Measurements from ENCODE around the gene TAOK2.
"Not testable (repeated sequence)": the region's sequence is repeated elsewhere in the genome, so short reads cannot be mapped to it uniquely, and the experiment has no call there.

Gene TAOK2

DNA sequence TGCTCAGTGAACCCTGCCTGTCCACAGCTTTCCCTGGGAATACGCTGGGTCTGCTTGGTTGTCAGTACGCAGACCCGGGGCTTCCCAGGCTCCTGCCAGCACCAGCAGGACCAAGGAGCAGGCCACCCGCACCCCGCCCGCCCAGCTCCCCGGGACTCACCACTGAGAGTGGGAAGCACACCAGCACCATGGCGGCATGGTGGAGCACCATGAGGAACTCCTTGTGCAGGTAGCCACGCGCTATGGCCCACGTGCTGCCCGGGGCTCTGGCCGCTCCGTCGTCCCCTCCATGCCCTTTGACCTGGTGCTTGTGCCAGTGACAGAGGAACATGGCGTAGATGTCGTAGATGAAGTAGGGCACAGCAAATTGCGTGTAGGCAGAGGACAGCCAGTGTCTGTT, 52.8 kb downstream of the TAOK2 start:
- no peak for DNase-seq

DNA sequence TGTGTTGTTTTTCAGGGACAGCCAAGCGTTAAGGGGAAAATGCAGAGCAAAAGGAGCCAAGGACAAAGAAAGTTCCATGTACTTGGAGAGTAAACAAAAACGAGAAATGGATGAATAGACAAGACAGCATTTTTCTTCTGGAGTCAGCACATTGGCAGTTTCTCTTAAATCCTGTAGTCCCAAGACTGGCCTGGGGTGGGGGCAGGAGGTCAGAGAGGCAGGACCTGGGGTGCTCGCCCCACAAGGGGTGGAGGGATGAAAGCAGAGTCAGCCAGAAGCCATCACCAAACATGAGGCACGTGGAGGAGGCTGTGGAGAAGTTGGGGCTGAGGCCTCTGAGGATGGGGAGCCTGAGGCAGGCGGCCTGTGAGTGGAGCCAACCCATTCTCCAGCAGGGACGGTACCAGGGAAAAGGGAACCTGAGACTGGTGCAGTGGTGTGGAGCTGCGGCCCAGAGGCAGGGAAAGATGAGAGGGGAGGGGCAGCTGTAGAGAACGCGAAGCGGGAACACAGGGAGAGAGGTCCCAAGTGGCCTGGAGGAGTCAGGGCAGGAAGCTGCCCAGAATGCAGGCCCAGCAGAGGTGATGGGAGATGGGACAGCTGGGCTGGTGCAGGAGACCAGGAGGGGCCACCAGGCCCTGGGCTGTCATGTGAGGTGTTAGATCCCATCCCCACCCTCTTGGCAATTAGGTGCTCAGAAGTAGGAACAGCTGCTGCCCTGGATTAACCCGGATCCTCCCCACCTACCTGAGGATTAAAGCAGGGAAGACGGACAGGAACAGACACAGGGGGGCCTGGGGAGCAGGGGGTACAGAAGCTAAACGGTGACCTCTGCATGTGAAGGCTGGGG, 54.1 kb downstream of the TAOK2 start:
- no peak for DNase-seq

DNA sequence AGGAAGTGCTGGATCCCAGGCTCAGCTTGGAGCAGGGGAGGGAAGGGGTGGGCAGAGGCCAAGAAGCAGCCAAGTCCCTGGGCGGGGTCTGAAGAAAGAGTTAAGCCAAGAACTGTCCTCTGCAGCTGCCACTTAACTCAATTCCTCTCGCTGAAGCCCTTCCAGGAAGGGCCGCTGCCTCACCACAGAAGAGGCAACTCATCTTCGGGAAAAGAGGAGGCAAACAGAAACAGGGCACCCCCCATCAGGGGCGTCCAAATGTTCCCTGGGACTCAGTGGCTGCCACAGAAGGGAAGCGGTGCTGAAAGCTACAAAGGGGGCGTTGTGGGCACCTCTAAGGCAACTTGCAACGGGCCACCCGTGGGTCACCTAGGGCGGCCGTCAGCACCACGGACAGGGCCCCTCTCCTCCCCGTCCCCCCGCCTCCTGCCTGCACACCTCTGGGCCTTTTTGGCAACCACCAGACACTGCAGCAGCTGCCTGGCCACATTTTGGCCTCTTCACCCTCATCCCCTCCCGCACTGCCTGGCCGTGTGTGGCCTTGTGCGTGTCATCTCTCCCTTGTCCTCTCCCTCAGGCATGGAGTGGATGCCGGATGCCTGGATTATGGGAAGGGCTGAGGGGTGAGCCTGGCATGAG, 54.9 kb downstream of the TAOK2 start:
- peak; percentile 66 for DNase-seq

GRCh38 chr16:30030011-30030685, 56.5 kb downstream of the TAOK2 start:
- DNase-seq, result no peak

DNA sequence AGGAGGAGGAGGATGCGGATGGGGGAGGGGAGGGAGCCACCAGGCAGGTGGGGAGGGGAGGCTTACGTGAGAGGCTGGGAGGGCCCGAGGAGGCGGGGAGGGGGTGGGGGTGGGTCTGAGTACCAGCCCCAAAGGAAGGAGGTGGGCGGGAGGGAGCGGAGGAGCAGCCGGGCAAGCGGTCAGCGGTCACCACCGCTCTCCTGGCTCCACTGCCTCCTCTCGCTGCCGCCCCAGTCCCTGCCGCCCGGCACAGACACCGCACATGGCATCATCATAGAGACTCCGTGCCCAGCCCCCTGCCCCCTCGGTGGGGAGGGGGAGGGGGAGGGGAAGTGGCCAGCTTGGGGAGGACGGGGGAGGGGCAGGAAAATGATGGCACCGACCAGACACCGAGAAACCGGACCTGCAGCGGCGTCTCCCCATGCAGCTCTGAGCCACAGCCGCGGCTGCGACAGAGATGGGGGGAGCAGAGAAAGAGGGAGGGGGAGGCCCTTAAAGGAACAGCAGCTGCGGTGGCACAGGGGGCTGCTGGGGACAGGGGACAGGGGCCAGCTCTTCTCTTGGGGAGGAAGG, 57.3 kb downstream of the TAOK2 start, which contains the start of gene TLCD3B:
TSS of gene TLCD3B (minus strand) at position 431 of the 573 bp plus-strand sequence. CDS start 744 bp downstream, outside the sequence.
- DNase-seq, result no peak

GRCh38 chr16:30031477-30031918, 57.8 kb downstream of the TAOK2 start:
- DNase-seq, result no peak

- peak; percentile 68 for DNase-seq
These were observed 58.6 kb downstream of the TAOK2 start for GRCh38 chr16:30032083-30032819.

DNA sequence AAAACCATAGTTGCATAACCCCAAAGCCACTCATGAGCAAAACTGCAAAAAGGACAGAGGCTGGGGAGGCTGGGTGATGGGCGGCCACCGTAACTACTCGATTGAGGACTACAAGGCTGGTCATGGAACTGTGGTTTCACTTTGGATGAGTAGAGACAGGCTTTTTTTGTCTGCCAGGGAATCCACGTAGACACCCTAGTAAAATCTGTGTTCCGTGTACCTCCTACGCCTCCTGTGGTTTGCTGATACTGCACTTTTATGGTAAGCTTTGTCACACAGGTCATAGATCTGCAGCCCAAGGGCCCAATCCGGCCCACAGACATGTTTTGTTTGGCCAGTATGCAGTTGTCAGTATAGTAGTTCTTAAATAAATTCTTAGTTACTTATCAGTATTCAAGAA, 59.6 kb downstream of the TAOK2 start:
- no peak for DNase-seq

- DNase-seq, result no peak
These were observed 66.6 kb downstream of the TAOK2 start for GRCh38 chr16:30040221-30040620.

GRCh38 chr16:30040690-30041089, 67.0 kb downstream of the TAOK2 start:
- DNase-seq, result not testable (repeated sequence)

GRCh38 chr16:30041841-30042240, 68.2 kb downstream of the TAOK2 start:
- no peak for DNase-seq
